ENCODE results near the gene CHD6. TPM values are rescaled to one million over a fixed set of nuclear protein-coding genes. Genes with fewer than 3 reads are reported as not detected.

CHD6 gene
- total and polyA plus RNA-seq, 2 experiments from 2014 or later, result 41.0 to 158 TPM

DNA sequence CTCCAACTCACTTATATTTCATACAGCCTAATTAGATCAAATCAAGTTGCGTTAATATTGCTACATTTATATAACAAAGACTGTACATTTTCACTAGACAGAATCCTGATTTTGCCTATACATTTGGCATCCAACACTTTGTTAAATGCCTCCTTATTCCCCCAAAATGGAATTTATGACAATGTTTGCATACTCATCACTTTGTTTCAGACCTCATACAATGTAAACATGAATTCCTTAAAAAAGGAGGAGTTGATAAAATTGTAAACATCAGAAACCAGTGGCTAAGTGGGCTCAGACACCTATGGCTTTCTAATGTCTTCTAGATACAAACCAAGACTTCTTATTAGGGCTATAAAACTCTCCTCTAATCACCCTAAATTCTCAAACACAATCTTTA is 87.3 kb downstream of the CHD6 start:
- Histone ChIP-seq H3K36me3 (ENCODE audit: insufficient read depth) (no peaks in the 10 kb centered on the region; the same call in 1 of the 2 replicates), H3K79me2 (replicated peaks; ENCODE audit: insufficient read depth) (peaks cover 74% of the 10 kb centered on the region), H3K4me3 (no peak overlapping the region), H3F3A (replicated peaks; ENCODE audit: low read depth) (no peaks in the 10 kb centered on the region), H3K4me2 (no peak overlapping the region), H3K27ac (ENCODE audit: low read depth) (no peak overlapping the region), H3K9me2 (ENCODE audit: insufficient read depth) (no peaks in the 10 kb centered on the region), H4K20me1 (replicated peaks; ENCODE audit: insufficient read depth) (peaks cover 17% of the 10 kb centered on the region; the same call in 1 of the 2 replicates), H3K4me1 (ENCODE audit: insufficient read depth) (no peaks in the 10 kb centered on the region), H3K27me3 (ENCODE audit: insufficient read depth) (no peaks in the 10 kb centered on the region), H2AFZ (no peak overlapping the region)
- H3K4me3 Mint-ChIP-seq, result no peak overlapping the region
- TF ChIP-seq STAT1 (IDR thresholded peaks at IDR 0.05; ENCODE audit: unreplicated experiment) (no peak), POLR2AphosphoS5 (IDR thresholded peaks at IDR 0.05; ENCODE audit: low read depth) (no peak), REST (IDR thresholded peaks at IDR 0.05; ENCODE audit: unreplicated experiment) (no peak), EZH2 (IDR thresholded peaks at IDR 0.05; ENCODE audit: low read depth, unreplicated experiment) (no peak), ZNF331 (CRISPR knock-in tag; IDR thresholded peaks at IDR 0.05; ENCODE audit: low read depth) (no peak), ZNF114 (CRISPR knock-in tag; IDR thresholded peaks at IDR 0.05) (no peak), CREB1 (CRISPR knock-in tag; IDR thresholded peaks at IDR 0.05; ENCODE audit: low read depth) (no peak), EZH2phosphoT487 (IDR thresholded peaks at IDR 0.05; ENCODE audit: unreplicated experiment) (no peak), NANOG (IDR thresholded peaks at IDR 0.05; ENCODE audit: borderline replicate concordance) (no peak), JUNB (IDR thresholded peaks at IDR 0.05; ENCODE audit: unreplicated experiment) (no peak)
- TF ChIP-seq, protein P1, sequence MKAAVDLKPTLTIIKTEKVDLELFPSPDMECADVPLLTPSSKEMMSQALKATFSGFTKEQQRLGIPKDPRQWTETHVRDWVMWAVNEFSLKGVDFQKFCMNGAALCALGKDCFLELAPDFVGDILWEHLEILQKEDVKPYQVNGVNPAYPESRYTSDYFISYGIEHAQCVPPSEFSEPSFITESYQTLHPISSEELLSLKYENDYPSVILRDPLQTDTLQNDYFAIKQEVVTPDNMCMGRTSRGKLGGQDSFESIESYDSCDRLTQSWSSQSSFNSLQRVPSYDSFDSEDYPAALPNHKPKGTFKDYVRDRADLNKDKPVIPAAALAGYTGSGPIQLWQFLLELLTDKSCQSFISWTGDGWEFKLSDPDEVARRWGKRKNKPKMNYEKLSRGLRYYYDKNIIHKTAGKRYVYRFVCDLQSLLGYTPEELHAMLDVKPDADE (IDR thresholded peaks at IDR 0.05), result no peak
- TF ChIP-seq, protein P2, sequence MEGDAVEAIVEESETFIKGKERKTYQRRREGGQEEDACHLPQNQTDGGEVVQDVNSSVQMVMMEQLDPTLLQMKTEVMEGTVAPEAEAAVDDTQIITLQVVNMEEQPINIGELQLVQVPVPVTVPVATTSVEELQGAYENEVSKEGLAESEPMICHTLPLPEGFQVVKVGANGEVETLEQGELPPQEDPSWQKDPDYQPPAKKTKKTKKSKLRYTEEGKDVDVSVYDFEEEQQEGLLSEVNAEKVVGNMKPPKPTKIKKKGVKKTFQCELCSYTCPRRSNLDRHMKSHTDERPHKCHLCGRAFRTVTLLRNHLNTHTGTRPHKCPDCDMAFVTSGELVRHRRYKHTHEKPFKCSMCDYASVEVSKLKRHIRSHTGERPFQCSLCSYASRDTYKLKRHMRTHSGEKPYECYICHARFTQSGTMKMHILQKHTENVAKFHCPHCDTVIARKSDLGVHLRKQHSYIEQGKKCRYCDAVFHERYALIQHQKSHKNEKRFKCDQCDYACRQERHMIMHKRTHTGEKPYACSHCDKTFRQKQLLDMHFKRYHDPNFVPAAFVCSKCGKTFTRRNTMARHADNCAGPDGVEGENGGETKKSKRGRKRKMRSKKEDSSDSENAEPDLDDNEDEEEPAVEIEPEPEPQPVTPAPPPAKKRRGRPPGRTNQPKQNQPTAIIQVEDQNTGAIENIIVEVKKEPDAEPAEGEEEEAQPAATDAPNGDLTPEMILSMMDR (conservative IDR thresholded peaks at IDR 0.05; ENCODE audit: low read depth in 2 of 2), result no peak
- peaks cover 2% of the 10 kb centered on the region for H3K27me3 Mint-ChIP-seq (ENCODE audit: insufficient read depth, low read depth, poor library complexity)
- DNase-seq (ENCODE audit: low spot score), result no peak
- H3K4me1 Mint-ChIP-seq, result peaks cover 4% of the 10 kb centered on the region; the same call in 2 of the 3 replicates
- no peak overlapping the region for H3K27ac Mint-ChIP-seq
- ATAC-seq, result no peak
- no peaks in the 10 kb centered on the region for H3K9me3 Mint-ChIP-seq
- H3K36me3 Mint-ChIP-seq (ENCODE audit: low read depth), result peaks cover 10% of the 10 kb centered on the region; the same call in 2 of the 3 replicates
